Effector CD8-positive, alpha-beta T cell (primary cell): ENCODE results near the gene XCL1.
"Not testable (repeated sequence)": the region's sequence is repeated elsewhere in the genome, so short reads cannot be mapped to it uniquely, and the experiment has no call there.

Source experiments
- DNase-seq: peaks from one replicate; lab custom pipeline; 2025; lab: John Stamatoyannopoulos, UW
- total RNA-seq, 4 experiments: gene quantifications; one replicate each; lab custom pipeline; 2026; lab: John Stamatoyannopoulos, UW

XCL1 gene
- total RNA-seq: 4.6 to 142 (median 10.5) reads per million in 4 experiments

- DNase-seq: not testable (repeated sequence)
Measured at GRCh38 chr1:168576245-168576688, at the start of gene XCL1. Gene XCL1, plus strand, starts transcription at chr1:168576605. Its CDS starts 33 bp downstream, at chr1:168576638.

- no peak for DNase-seq
Measured at GRCh38 chr1:168529518-168529917, 46.9 kb upstream of the XCL1 start.

- no peak for DNase-seq
Measured at GRCh38 chr1:168531615-168532345, 44.6 kb upstream of the XCL1 start.

DNA sequence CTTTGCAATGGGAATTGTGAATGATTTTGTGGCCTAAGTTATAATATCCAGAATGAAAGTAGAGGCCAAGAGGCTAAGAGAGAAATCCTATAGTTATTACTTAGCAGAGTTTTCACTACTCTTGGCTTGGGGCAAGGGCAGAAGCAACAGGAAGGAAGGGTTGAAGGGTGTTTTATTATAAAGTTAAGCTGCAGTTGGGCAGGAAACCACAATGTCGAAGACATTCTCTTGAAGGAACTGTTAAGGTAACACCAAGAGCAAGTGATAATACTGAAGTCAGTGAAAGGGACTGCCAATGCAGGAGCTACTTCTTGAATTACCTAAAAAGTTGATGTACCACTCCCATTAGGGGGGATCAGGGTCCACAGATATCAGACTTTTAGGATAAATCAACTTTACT is 40.9 kb upstream of the XCL1 start:
- no peak for DNase-seq

DNA sequence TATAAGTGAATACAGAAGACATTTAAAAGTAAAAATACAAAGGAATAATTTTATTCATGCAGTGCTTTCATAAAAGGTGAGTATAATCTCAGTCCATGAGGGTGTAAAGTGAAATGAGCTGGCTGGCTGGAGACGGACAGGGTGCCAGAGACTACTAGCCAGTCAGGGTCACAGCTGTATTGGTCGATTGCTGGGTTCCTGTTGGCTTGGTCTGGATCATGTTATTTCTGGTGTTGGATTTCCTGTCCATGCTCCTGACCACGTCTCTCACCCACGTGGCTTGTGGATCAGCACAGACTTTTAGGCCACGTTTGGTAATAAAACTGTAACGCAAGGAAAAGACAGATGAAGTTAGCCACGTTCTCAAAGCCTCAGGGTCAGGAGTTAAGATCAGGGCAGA is 35.6 kb upstream of the XCL1 start:
- DNase-seq: not testable (repeated sequence)

- DNase-seq: not testable (repeated sequence)
Measured at GRCh38 chr1:168542978-168543377, 33.4 kb upstream of the XCL1 start.

GRCh38 chr1:168543840-168544498 is 32.4 kb upstream of the XCL1 start, which contains the start of gene XCL2:
Gene XCL2, minus strand, starts transcription at chr1:168543997. Its CDS starts 33 bp downstream, at chr1:168543964.
- not testable (repeated sequence) for DNase-seq

- not testable (repeated sequence) for DNase-seq
Measured at GRCh38 chr1:168545678-168546552, 30.5 kb upstream of the XCL1 start.

GRCh38 chr1:168546553-168546895 is 29.9 kb upstream of the XCL1 start:
- DNase-seq: not testable (repeated sequence)

- DNase-seq: no peak
Measured at GRCh38 chr1:168550971-168551370, 25.4 kb upstream of the XCL1 start.

- no peak for DNase-seq
Measured at GRCh38 chr1:168551688-168552087, 24.7 kb upstream of the XCL1 start.

- DNase-seq: no peak
Measured at GRCh38 chr1:168552961-168553360, 23.4 kb upstream of the XCL1 start.

GRCh38 chr1:168553680-168554553 is 22.5 kb upstream of the XCL1 start:
- no peak for DNase-seq

- DNase-seq: no peak
Measured at GRCh38 chr1:168554603-168555483, 21.6 kb upstream of the XCL1 start.

DNA sequence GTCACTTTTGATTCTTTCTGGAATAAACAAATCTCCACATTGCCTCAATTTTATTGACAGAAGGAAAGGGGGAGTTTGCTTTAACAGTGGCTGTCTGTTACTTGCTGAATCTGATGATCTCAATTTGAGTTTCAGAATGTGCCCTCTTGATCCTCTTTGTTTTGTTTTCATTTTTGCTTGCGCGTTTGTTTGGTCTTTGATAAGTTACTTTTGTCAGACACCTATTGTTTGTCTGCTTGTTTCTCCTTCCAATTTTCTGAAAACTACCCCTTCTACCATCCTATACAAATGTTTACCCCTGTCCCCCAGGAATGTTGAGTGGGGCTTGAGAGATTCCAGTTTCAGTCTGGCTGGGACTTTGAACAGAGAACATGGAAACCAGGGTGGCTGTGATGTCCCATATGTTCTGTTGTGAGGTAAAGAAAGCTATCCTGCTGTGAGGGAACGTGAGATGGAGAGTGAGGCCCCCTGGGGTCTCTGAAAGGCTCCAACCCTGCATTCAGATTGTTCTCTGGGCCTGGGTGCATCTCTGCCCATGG is 20.8 kb upstream of the XCL1 start:
- DNase-seq: no peak

- no peak for DNase-seq
Measured at GRCh38 chr1:168556647-168557046, 19.8 kb upstream of the XCL1 start.

DNA sequence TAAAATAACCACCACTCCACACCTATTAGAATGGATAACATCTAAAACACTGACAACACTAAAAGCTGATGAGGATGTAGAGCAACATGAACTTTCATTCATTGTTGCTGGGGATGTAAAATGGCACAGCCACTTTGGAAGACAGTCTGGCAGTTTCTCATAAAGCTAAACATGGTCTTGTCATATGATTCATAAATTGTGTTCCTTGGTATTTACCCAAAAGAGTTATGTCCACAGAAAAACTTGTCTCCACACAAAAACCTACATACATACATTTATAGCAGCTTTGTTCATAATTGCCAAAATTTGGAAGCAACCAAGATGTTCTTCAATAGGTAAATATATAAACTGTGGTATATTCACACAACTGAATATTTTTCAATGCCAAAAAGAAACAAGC is 16.0 kb upstream of the XCL1 start:
- no peak for DNase-seq

- no peak for DNase-seq
Measured at GRCh38 chr1:168561989-168562388, 14.4 kb upstream of the XCL1 start.

- no peak for DNase-seq
Measured at GRCh38 chr1:168565825-168566224, 10.6 kb upstream of the XCL1 start.

DNA sequence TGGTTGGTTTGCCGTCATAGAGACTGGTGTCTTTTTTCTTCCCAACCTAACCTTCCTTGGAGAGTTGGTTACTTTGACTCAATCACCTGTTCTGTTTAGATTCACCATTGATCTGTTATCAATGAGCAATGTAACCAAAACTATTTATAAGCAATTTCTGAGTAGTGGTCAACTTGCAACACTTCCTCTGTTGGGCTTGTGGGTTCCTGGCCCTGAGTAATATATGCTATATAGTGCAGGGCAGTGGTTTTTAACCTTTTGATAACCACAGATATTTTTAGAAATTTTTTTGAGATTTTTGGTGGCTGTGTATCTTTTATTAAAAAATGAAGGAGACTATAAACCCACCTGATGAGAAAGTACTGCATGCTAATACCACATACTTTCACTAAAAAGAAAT is 9.4 kb upstream of the XCL1 start:
- no peak for DNase-seq
